Skeletal muscle satellite cell (primary cell): Measurements from ENCODE around the gene ADAM19.

Experiments
- H3K27me3 ChIP-seq: 2 replicates; pipeline ENCODE4 v1.7.0; 2013; ENCODE audit warnings: low read length; ENCODE audit not compliant: control insufficient read depth, insufficient read depth
- H3K36me3 ChIP-seq: 2 replicates; pipeline ENCODE4 v1.7.0; 2013; ENCODE audit warnings: mild to moderate bottlenecking, control low read depth, low read length; ENCODE audit not compliant: insufficient read depth
- H3K4me1 ChIP-seq: 2 replicates; pipeline ENCODE4 v1.7.0; 2013; ENCODE audit warnings: low read length; ENCODE audit not compliant: control insufficient read depth, insufficient read depth
- H3K4me2 ChIP-seq: 2 replicates; pipeline ENCODE4 v1.7.0; 2013; ENCODE audit warnings: mild to moderate bottlenecking, low read length
- H3K4me3 ChIP-seq: 2 replicates; pipeline ENCODE4 v1.7.0; 2013; ENCODE audit warnings: low read length
- H3K9ac ChIP-seq: 2 replicates; pipeline ENCODE4 v1.7.0; 2013; ENCODE audit warnings: mild to moderate bottlenecking, low read depth, low read length, moderate library complexity
- H3K9me3 ChIP-seq: replicated peaks from 2 replicates; pipeline ENCODE4 v1.7.0; 2013; ENCODE audit warnings: mild to moderate bottlenecking, control low read depth, low read length

The ADAM19 gene

GRCh38 chr5:157475432-157475831, 100.1 kb downstream of the ADAM19 start:
- Histone ChIP-seq H3K4me2 (no peak overlapping the region), H3K9ac (no peak overlapping the region), H3K27me3 (no peaks in the 10 kb centered on the region), H3K9me3 (no peaks in the 10 kb centered on the region), H3K36me3 (peaks cover 37% of the 10 kb centered on the region), H3K4me1 (peaks cover 31% of the 10 kb centered on the region), H3K4me3 (no peak overlapping the region)

- no peak overlapping the region for H3K9ac ChIP-seq
- H3K9me3 ChIP-seq = no peaks in the 10 kb centered on the region
- H3K27me3 ChIP-seq = no peaks in the 10 kb centered on the region
- H3K36me3 ChIP-seq = peaks cover 19% of the 10 kb centered on the region
- no peak overlapping the region for H3K4me3 ChIP-seq
- peak overlapping the region; percentile 13 for H3K4me2 ChIP-seq
- peaks cover 30% of the 10 kb centered on the region for H3K4me1 ChIP-seq
Measured at GRCh38 chr5:157473383-157474320, 101.9 kb downstream of the ADAM19 start.

- H3K4me2 ChIP-seq = no peak overlapping the region
- no peak overlapping the region for H3K9ac ChIP-seq
- H3K36me3 ChIP-seq = peaks cover 6% of the 10 kb centered on the region
- no peaks in the 10 kb centered on the region for H3K27me3 ChIP-seq
- H3K4me1 ChIP-seq = peaks cover 30% of the 10 kb centered on the region
- H3K9me3 ChIP-seq = no peaks in the 10 kb centered on the region
- H3K4me3 ChIP-seq = no peak overlapping the region
Measured at GRCh38 chr5:157471709-157472108, 103.9 kb downstream of the ADAM19 start.

- H3K36me3 ChIP-seq = no peaks in the 10 kb centered on the region
- H3K9me3 ChIP-seq = no peaks in the 10 kb centered on the region
- no peak overlapping the region for H3K9ac ChIP-seq
- H3K27me3 ChIP-seq = no peaks in the 10 kb centered on the region
- H3K4me2 ChIP-seq = no peak overlapping the region
- peaks cover 30% of the 10 kb centered on the region for H3K4me1 ChIP-seq
- H3K4me3 ChIP-seq = no peak overlapping the region
Measured at GRCh38 chr5:157470631-157471030, 104.9 kb downstream of the ADAM19 start.

GRCh38 chr5:157469687-157470086, 105.9 kb downstream of the ADAM19 start:
- H3K36me3 ChIP-seq = no peaks in the 10 kb centered on the region
- no peak overlapping the region for H3K4me3 ChIP-seq
- peak overlapping the region; percentile 39 for H3K4me2 ChIP-seq
- no peaks in the 10 kb centered on the region for H3K9me3 ChIP-seq
- peak overlapping the region; percentile 23 for H3K9ac ChIP-seq
- H3K27me3 ChIP-seq = no peaks in the 10 kb centered on the region
- H3K4me1 ChIP-seq = peaks cover 34% of the 10 kb centered on the region

- H3K4me2 ChIP-seq = no peak overlapping the region
- H3K9me3 ChIP-seq = no peaks in the 10 kb centered on the region
- H3K4me1 ChIP-seq = peaks cover 34% of the 10 kb centered on the region
- H3K9ac ChIP-seq = no peak overlapping the region
- H3K36me3 ChIP-seq = no peaks in the 10 kb centered on the region
- no peaks in the 10 kb centered on the region for H3K27me3 ChIP-seq
- no peak overlapping the region for H3K4me3 ChIP-seq
Measured at GRCh38 chr5:157469073-157469472, 106.5 kb downstream of the ADAM19 start.

GRCh38 chr5:157468293-157468965, 107.1 kb downstream of the ADAM19 start:
- Histone ChIP-seq H3K9me3 (no peaks in the 10 kb centered on the region), H3K4me3 (no peak overlapping the region), H3K4me1 (peaks cover 34% of the 10 kb centered on the region), H3K27me3 (no peaks in the 10 kb centered on the region), H3K36me3 (no peaks in the 10 kb centered on the region), H3K9ac (no peak overlapping the region), H3K4me2 (no peak overlapping the region)

- Histone ChIP-seq H3K9me3 (no peaks in the 10 kb centered on the region), H3K36me3 (no peaks in the 10 kb centered on the region), H3K27me3 (no peaks in the 10 kb centered on the region), H3K4me3 (peak overlapping the region; percentile 11), H3K9ac (peak overlapping the region; percentile 30), H3K4me2 (peak overlapping the region; percentile 63), H3K4me1 (peaks cover 28% of the 10 kb centered on the region)
Measured at GRCh38 chr5:157464519-157465171, 110.9 kb downstream of the ADAM19 start.

- Histone ChIP-seq H3K4me1 (peaks cover 26% of the 10 kb centered on the region), H3K9ac (peak overlapping the region; percentile 30), H3K9me3 (no peaks in the 10 kb centered on the region), H3K27me3 (no peaks in the 10 kb centered on the region), H3K4me3 (peak overlapping the region; percentile 11), H3K36me3 (no peaks in the 10 kb centered on the region), H3K4me2 (peak overlapping the region; percentile 63)
Measured at GRCh38 chr5:157463621-157464518, 111.7 kb downstream of the ADAM19 start.

- no peaks in the 10 kb centered on the region for H3K27me3 ChIP-seq
- H3K4me1 ChIP-seq = peaks cover 26% of the 10 kb centered on the region
- no peak overlapping the region for H3K9ac ChIP-seq
- no peaks in the 10 kb centered on the region for H3K36me3 ChIP-seq
- no peak overlapping the region for H3K4me3 ChIP-seq
- no peaks in the 10 kb centered on the region for H3K9me3 ChIP-seq
- no peak overlapping the region for H3K4me2 ChIP-seq
Measured at GRCh38 chr5:157463081-157463480, 112.5 kb downstream of the ADAM19 start.
